ENCODE data around the gene RAD51B.

Gene RAD51B

GRCh38 chr14:68192935-68193334, 373.4 kb downstream of the RAD51B start:
- no peak for TF ChIP-seq CTCF (IDR thresholded peaks at IDR 0.05; ENCODE audit: low read depth, low read length, missing control alignments)
- no peak overlapping the region for H3K4me3 ChIP-seq (ENCODE audit: low read depth, low read length)
- DNase-seq (ENCODE audit: low read depth), result no peak

DNA sequence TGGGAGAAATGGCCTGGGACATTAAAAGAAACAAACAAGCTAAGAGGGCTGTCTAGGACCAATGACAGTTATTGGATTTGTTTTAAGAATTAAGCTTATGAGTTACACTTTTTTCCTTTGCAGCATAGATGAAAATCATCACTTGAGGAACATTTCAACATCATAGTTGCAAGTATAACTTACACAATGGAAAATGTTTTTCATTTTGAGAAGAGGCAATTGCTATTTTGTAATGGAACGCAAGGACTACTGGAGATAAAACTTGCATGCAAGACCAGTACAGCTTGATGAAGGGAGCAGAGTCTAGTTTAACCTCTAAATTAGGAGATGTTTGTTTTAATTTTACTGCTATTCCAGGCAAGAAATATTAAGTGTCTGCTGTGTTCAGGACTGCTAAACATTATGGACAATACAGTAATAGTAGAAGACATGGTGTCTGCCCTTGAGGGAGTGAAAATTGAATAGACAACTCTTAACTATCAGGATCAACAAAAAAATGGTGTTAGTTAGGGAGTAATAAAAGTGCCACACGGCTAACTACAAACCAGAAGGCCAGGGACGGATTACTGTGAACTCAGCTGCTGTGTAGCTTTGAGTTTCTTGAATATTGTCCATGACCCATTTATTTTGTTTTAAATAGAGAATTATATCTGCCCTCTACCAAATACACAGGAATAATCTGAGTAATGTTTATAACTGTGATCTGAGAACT, 374.5 kb downstream of the RAD51B start:
- no peak overlapping the region for H3K4me3 ChIP-seq (ENCODE audit: low read depth, low read length)
- DNase-seq (ENCODE audit: low read depth), result no peak
- TF ChIP-seq CTCF (IDR thresholded peaks at IDR 0.05; ENCODE audit: low read depth, low read length, missing control alignments), result no peak

DNA sequence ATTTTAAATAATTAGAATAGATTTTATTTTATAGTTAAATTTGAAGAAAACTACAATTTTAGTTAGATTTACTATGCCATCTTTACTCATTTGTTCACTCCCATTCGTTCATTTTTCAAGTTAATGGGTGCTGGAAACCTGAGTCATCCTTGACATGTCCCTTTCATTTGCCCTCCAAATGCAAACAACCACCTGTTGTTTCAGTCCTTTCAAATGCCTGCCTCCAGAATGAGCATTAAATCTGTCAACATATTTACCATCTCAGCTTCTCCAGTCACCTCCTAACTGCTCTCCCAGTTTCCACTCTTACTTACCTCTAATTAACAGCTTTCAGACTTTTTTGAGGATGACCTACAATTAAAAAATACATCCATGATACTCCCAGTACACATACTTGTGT, 375.5 kb downstream of the RAD51B start:
- DNase-seq (ENCODE audit: low read depth), result no peak
- no peak for TF ChIP-seq CTCF (IDR thresholded peaks at IDR 0.05; ENCODE audit: low read depth, low read length, missing control alignments)

DNA sequence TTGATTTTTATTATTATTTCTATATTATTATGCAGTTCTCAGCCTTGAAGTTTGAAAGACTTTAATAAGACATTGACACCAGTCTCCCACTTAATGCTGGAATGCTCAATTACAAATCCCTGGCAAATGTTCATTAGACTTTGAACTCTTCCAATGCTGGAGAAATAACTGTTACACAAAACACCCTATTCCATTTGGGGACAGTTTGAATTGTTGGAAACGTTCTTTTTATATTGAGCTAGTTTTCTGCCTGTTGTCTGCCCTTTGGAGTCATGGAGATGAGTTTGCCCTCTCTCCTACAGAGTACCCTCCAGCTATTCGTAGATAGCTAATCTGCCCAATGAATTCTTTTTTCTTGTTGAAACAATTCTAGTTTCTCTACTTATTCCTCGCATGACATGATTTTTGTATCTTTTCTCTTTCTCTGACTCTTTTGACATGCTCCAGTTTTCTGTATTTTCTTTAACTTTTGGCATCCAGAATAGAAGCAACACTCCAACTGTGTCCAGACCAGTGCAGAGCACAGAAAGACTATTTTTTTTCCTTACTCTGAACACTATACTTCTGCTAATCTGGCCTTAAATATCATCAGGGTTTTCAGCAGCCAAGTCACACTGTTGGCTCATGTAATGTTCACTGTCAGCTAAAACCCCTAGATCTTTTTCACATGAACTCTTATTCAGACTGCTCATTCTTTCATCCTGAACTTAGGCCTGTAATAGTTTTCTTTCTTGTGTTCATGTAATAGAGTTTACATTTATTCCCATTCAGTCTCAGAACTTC, 379.3 kb downstream of the RAD51B start:
- no peak overlapping the region for H3K4me3 ChIP-seq (ENCODE audit: low read depth, low read length)
- DNase-seq (ENCODE audit: low read depth), result no peak
- no peak for TF ChIP-seq CTCF (IDR thresholded peaks at IDR 0.05; ENCODE audit: low read depth, low read length, missing control alignments)

More for the DNA sequence above, 375.5 kb downstream of the RAD51B start:
- H3K4me3 ChIP-seq (ENCODE audit: low read depth, low read length), result no peak overlapping the region

DNA sequence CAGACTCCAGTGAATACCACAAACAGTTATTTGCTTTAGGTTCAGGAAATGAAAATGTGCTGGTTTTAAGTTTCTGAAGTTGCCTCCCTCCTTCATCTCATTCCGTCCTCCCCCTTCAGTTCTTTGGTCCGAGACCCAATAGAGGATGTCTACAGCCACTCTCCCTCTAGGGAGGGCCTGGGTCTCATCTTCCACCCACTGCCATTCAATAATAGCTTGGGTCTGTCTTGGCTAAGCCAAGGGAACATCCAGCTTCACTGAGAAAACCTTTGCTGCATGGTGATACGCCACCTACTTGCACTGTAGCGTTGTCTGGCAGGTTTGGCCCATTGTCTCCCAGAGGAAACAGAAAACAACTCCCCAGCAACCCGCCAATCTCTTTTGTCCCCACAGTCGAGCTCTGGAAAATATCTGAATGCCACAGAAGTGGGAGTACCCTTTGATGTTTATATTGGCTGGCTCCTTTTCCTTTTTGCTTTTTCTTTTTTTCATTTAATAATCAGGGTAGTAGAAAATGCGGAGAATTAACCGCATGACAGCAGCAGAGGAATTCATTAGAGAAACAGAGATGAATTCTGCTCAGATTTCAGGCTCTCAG, 380.1 kb downstream of the RAD51B start:
- no peak for TF ChIP-seq CTCF (IDR thresholded peaks at IDR 0.05; ENCODE audit: low read depth, low read length, missing control alignments)
- H3K4me3 ChIP-seq (ENCODE audit: low read depth, low read length), result no peak overlapping the region
- no peak for DNase-seq (ENCODE audit: low read depth)

DNA sequence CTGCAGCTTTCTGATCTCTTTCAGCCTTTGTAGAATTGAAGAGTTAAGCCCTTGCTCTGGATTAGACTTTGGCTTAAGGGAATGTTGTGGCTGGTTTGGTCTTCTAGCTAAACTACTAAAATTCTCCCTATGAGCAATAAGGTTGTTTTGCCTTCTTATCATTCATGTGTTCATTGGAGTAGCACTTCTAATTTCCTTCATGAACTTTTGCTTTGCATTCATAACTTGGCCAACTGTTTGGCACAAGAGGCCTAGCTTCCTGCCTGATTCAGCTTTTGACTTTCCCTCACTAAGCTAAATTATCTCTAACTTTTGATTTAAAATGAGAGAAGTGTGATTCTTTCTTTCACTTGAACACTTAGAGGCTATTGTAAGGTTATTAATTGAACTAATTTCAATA, 384.3 kb downstream of the RAD51B start:
- no peak overlapping the region for H3K4me3 ChIP-seq (ENCODE audit: low read depth, low read length)
- DNase-seq (ENCODE audit: low read depth), result no peak
- TF ChIP-seq CTCF (IDR thresholded peaks at IDR 0.05; ENCODE audit: low read depth, low read length, missing control alignments), result no peak
